ENCODE data around the gene DENND6B.

The DENND6B gene

GRCh38 chr22:50302041-50302541, 24.7 kb downstream of the DENND6B start:
- no peak for DNase-seq

GRCh38 chr22:50301581-50301991, 25.2 kb downstream of the DENND6B start:
- peak; percentile 24 for DNase-seq

GRCh38 chr22:50300620-50301257, 26.1 kb downstream of the DENND6B start:
- no peak for DNase-seq

- no peak for DNase-seq
These were observed 26.8 kb downstream of the DENND6B start for GRCh38 chr22:50299785-50300619.

- DNase-seq, result no peak
These were observed 27.7 kb downstream of the DENND6B start for GRCh38 chr22:50298937-50299784.

GRCh38 chr22:50298266-50298637, 28.6 kb downstream of the DENND6B start:
- no peak for DNase-seq

- DNase-seq, result no peak
These were observed 29.1 kb downstream of the DENND6B start for GRCh38 chr22:50297510-50298265.

GRCh38 chr22:50296658-50297490, 29.9 kb downstream of the DENND6B start:
- no peak for DNase-seq

GRCh38 chr22:50294319-50294656, 32.5 kb downstream of the DENND6B start:
- DNase-seq, result no peak

GRCh38 chr22:50293441-50294318, 33.1 kb downstream of the DENND6B start:
- DNase-seq, result no peak

GRCh38 chr22:50292643-50293440, 34.0 kb downstream of the DENND6B start:
- DNase-seq, result no peak

- no peak for DNase-seq
These were observed 36.7 kb downstream of the DENND6B start for GRCh38 chr22:50289942-50290630.

GRCh38 chr22:50289151-50289941, 37.5 kb downstream of the DENND6B start:
- no peak for DNase-seq

GRCh38 chr22:50287731-50288130, 39.1 kb downstream of the DENND6B start:
- DNase-seq, result no peak

GRCh38 chr22:50286701-50287318, 40.0 kb downstream of the DENND6B start:
- DNase-seq, result no peak

- no peak for DNase-seq
These were observed 40.5 kb downstream of the DENND6B start for GRCh38 chr22:50286275-50286674.

- DNase-seq, result no peak
These were observed 41.1 kb downstream of the DENND6B start for GRCh38 chr22:50285568-50286229.

Measured in DMS79 (cell line).